HEK293 (cell line): ENCODE results near the gene WAPL.

Experiments
- FEZF1 ChIP-seq: fragments of 450-650 bp; formaldehyde crosslinking; IDR thresholded peaks from 2 replicates; pipeline ENCODE4 v1.5.1; 2016; ENCODE audit warnings: missing biosample characterization, missing genetic modification characterization
- KLF9 ChIP-seq: fragments of 450-650 bp; formaldehyde crosslinking; IDR thresholded peaks from 2 replicates; pipeline ENCODE4 v1.5.1; 2016; ENCODE audit warnings: missing biosample characterization, missing genetic modification characterization, low read depth
- SP2 ChIP-seq: fragments of 450-650 bp; formaldehyde crosslinking; IDR thresholded peaks from 2 replicates; pipeline ENCODE4 v1.5.1; 2016; ENCODE audit warnings: missing biosample characterization, missing genetic modification characterization
- YY1 ChIP-seq: fragments of 450-650 bp; formaldehyde crosslinking; IDR thresholded peaks from 2 replicates; pipeline ENCODE4 v1.5.1; 2018; ENCODE audit warnings: missing biosample characterization, missing genetic modification characterization
- ZBTB48 ChIP-seq: fragments of 450-650 bp; formaldehyde crosslinking; IDR thresholded peaks from 2 replicates; pipeline ENCODE4 v1.5.1; 2016; ENCODE audit warnings: missing biosample characterization, missing genetic modification characterization
- ZFP3 ChIP-seq: fragments of 450-650 bp; formaldehyde crosslinking; IDR thresholded peaks from 2 replicates; pipeline ENCODE4 v1.5.1; 2016; ENCODE audit warnings: low read depth, missing biosample characterization, missing genetic modification characterization
- ZNF121 ChIP-seq: fragments of 450-650 bp; formaldehyde crosslinking; IDR thresholded peaks from 2 replicates; pipeline ENCODE4 v1.5.1; 2016; ENCODE audit warnings: missing biosample characterization, missing genetic modification characterization
- ZNF221 ChIP-seq: fragments of 450-650 bp; formaldehyde crosslinking; IDR thresholded peaks from 2 replicates; pipeline ENCODE4 v1.5.1; 2017; ENCODE audit warnings: missing biosample characterization, missing genetic modification characterization, borderline replicate concordance
- ZNF266 ChIP-seq: fragments of 450-650 bp; formaldehyde crosslinking; IDR thresholded peaks from 2 replicates; pipeline ENCODE4 v1.5.1; 2016; ENCODE audit warnings: missing biosample characterization, missing genetic modification characterization, low read depth
- ZNF292 ChIP-seq: fragments of 450-650 bp; formaldehyde crosslinking; IDR thresholded peaks from 2 replicates; pipeline ENCODE4 v1.5.1; 2016; ENCODE audit warnings: low read depth, missing biosample characterization, missing genetic modification characterization, borderline replicate concordance
- ZNF366 ChIP-seq: fragments of 450-650 bp; formaldehyde crosslinking; conservative IDR thresholded peaks from 2 replicates; pipeline ENCODE4 v1.5.1; 2016; ENCODE audit warnings: missing biosample characterization, missing genetic modification characterization
- ZNF488 ChIP-seq: fragments of 450-650 bp; formaldehyde crosslinking; IDR thresholded peaks from 2 replicates; pipeline ENCODE4 v1.5.1; 2016; ENCODE audit warnings: missing biosample characterization, missing genetic modification characterization
- ZNF501 ChIP-seq: fragments of 450-650 bp; formaldehyde crosslinking; IDR thresholded peaks from 2 replicates; pipeline ENCODE4 v1.5.1; 2016; ENCODE audit warnings: missing biosample characterization, missing genetic modification characterization
- ZNF561 ChIP-seq: fragments of 450-650 bp; IDR thresholded peaks from 2 replicates; pipeline ENCODE4 v1.5.1; 2018; ENCODE audit warnings: missing biosample characterization, missing genetic modification characterization, borderline replicate concordance
- ZNF660 ChIP-seq: fragments of 450-650 bp; IDR thresholded peaks from 2 replicates; pipeline ENCODE4 v1.5.1; 2018; ENCODE audit warnings: missing biosample characterization, mild to moderate bottlenecking, missing genetic modification characterization
- ZNF777 ChIP-seq: fragments of 450-650 bp; formaldehyde crosslinking; IDR thresholded peaks from 2 replicates; pipeline ENCODE4 v1.5.1; 2017; ENCODE audit warnings: missing biosample characterization, missing genetic modification characterization, borderline replicate concordance
- TF ChIP-seq, protein P1 (sequence below): fragments of 450-650 bp; IDR thresholded peaks from 2 replicates; pipeline ENCODE4 v1.5.1; 2018; ENCODE audit warnings: missing biosample characterization, mild to moderate bottlenecking, missing genetic modification characterization
- TF ChIP-seq, protein P2 (sequence below): fragments of 450-650 bp; formaldehyde crosslinking; IDR thresholded peaks from 2 replicates; pipeline ENCODE4; 2016; ENCODE audit warnings: missing biosample characterization, missing genetic modification characterization
- TF ChIP-seq, protein P3 (sequence below): fragments of 450-650 bp; formaldehyde crosslinking; IDR thresholded peaks from 2 replicates; pipeline ENCODE4 v1.5.1; 2017; ENCODE audit warnings: missing biosample characterization, missing genetic modification characterization
- TF ChIP-seq, protein P4 (sequence below): fragments of 450-650 bp; formaldehyde crosslinking; IDR thresholded peaks from 2 replicates; pipeline ENCODE4 v1.5.1; 2016; ENCODE audit warnings: missing biosample characterization, missing genetic modification characterization
- TF ChIP-seq, protein P5 (sequence below): IDR thresholded peaks from 2 replicates; pipeline ENCODE4 v1.6.1; 2011; ENCODE audit warnings: mild to moderate bottlenecking, low read depth, low read length, borderline replicate concordance
- TF ChIP-seq, protein P6 (sequence below): fragments of 450-650 bp; formaldehyde crosslinking; IDR thresholded peaks from 2 replicates; pipeline ENCODE4 v1.5.1; 2016; ENCODE audit warnings: missing biosample characterization, missing genetic modification characterization
- TF ChIP-seq, protein P7 (sequence below): fragments of 450-650 bp; formaldehyde crosslinking; IDR thresholded peaks from 2 replicates; pipeline ENCODE4 v1.5.1; 2016; ENCODE audit warnings: missing biosample characterization, missing genetic modification characterization

The WAPL gene

GRCh38 chr10:86521678-86522509, at the start of gene WAPL (continued):
- TF ChIP-seq, protein P1, sequence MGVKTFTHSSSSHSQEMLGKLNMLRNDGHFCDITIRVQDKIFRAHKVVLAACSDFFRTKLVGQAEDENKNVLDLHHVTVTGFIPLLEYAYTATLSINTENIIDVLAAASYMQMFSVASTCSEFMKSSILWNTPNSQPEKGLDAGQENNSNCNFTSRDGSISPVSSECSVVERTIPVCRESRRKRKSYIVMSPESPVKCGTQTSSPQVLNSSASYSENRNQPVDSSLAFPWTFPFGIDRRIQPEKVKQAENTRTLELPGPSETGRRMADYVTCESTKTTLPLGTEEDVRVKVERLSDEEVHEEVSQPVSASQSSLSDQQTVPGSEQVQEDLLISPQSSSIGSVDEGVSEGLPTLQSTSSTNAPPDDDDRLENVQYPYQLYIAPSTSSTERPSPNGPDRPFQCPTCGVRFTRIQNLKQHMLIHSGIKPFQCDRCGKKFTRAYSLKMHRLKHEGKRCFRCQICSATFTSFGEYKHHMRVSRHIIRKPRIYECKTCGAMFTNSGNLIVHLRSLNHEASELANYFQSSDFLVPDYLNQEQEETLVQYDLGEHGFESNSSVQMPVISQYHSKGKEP (tag by site-specific recombination) = peak; percentile 66; the same call in 1 of the 2 replicates
- TF ChIP-seq ZNF292 (tag by site-specific recombination) = no peak
- TF ChIP-seq, protein P2, sequence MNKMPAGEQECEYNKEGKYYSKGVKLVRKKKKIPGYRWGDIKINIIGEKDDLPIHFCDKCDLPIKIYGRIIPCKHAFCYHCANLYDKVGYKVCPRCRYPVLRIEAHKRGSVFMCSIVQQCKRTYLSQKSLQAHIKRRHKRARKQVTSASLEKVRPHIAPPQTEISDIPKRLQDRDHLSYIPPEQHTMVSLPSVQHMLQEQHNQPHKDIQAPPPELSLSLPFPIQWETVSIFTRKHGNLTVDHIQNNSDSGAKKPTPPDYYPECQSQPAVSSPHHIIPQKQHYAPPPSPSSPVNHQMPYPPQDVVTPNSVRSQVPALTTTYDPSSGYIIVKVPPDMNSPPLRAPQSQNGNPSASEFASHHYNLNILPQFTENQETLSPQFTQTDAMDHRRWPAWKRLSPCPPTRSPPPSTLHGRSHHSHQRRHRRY = 0 out of 2 replicates have a peak, but pooled peaks have one; percentile 30
- peak; percentile 55; the same call in 1 of the 2 replicates for TF ChIP-seq ZNF660
- peak; percentile 79 for TF ChIP-seq SP2 (tag by site-specific recombination)
- TF ChIP-seq ZNF777 (tag by site-specific recombination) = no peak
- TF ChIP-seq ZBTB48 (tag by site-specific recombination) = peak; percentile 65
- no peak for TF ChIP-seq ZNF501 (tag by site-specific recombination)
- no peak for TF ChIP-seq ZNF266 (tag by site-specific recombination)
- TF ChIP-seq, protein P3, sequence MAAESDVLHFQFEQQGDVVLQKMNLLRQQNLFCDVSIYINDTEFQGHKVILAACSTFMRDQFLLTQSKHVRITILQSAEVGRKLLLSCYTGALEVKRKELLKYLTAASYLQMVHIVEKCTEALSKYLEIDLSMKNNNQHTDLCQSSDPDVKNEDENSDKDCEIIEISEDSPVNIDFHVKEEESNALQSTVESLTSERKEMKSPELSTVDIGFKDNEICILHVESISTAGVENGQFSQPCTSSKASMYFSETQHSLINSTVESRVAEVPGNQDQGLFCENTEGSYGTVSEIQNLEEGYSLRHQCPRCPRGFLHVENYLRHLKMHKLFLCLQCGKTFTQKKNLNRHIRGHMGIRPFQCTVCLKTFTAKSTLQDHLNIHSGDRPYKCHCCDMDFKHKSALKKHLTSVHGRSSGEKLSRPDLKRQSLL (tag by site-specific recombination) = peak; percentile 54; the same call in 1 of the 2 replicates
- TF ChIP-seq, protein P4, sequence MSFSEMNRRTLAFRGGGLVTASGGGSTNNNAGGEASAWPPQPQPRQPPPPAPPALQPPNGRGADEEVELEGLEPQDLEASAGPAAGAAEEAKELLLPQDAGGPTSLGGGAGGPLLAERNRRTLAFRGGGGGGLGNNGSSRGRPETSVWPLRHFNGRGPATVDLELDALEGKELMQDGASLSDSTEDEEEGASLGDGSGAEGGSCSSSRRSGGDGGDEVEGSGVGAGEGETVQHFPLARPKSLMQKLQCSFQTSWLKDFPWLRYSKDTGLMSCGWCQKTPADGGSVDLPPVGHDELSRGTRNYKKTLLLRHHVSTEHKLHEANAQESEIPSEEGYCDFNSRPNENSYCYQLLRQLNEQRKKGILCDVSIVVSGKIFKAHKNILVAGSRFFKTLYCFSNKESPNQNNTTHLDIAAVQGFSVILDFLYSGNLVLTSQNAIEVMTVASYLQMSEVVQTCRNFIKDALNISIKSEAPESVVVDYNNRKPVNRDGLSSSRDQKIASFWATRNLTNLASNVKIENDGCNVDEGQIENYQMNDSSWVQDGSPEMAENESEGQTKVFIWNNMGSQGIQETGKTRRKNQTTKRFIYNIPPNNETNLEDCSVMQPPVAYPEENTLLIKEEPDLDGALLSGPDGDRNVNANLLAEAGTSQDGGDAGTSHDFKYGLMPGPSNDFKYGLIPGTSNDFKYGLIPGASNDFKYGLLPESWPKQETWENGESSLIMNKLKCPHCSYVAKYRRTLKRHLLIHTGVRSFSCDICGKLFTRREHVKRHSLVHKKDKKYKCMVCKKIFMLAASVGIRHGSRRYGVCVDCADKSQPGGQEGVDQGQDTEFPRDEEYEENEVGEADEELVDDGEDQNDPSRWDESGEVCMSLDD (tag by site-specific recombination) = no peak
- TF ChIP-seq ZNF561 = peak; percentile 74; the same call in 1 of the 2 replicates
- no peak for TF ChIP-seq ZNF488 (tag by site-specific recombination)
- TF ChIP-seq ZFP3 = no peak
- TF ChIP-seq ZNF366 (tag by site-specific recombination) = 0 out of 2 replicates have a peak, but pooled peaks have one; percentile 59
- TF ChIP-seq ZNF221 (tag by site-specific recombination) = no peak
- TF ChIP-seq, protein P5, sequence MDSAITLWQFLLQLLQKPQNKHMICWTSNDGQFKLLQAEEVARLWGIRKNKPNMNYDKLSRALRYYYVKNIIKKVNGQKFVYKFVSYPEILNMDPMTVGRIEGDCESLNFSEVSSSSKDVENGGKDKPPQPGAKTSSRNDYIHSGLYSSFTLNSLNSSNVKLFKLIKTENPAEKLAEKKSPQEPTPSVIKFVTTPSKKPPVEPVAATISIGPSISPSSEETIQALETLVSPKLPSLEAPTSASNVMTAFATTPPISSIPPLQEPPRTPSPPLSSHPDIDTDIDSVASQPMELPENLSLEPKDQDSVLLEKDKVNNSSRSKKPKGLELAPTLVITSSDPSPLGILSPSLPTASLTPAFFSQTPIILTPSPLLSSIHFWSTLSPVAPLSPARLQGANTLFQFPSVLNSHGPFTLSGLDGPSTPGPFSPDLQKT = no peak
- TF ChIP-seq, protein P6, sequence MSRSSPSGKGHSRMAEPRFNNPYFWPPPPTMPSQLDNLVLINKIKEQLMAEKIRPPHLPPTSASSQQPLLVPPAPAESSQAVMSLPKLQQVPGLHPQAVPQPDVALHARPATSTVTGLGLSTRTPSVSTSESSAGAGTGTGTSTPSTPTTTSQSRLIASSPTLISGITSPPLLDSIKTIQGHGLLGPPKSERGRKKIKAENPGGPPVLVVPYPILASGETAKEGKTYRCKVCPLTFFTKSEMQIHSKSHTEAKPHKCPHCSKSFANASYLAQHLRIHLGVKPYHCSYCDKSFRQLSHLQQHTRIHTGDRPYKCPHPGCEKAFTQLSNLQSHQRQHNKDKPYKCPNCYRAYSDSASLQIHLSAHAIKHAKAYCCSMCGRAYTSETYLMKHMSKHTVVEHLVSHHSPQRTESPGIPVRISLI = 0 out of 2 replicates have a peak, but pooled peaks have one; percentile 32
- TF ChIP-seq YY1 (tag by site-specific recombination) = peak; percentile 77
- TF ChIP-seq, protein P7, sequence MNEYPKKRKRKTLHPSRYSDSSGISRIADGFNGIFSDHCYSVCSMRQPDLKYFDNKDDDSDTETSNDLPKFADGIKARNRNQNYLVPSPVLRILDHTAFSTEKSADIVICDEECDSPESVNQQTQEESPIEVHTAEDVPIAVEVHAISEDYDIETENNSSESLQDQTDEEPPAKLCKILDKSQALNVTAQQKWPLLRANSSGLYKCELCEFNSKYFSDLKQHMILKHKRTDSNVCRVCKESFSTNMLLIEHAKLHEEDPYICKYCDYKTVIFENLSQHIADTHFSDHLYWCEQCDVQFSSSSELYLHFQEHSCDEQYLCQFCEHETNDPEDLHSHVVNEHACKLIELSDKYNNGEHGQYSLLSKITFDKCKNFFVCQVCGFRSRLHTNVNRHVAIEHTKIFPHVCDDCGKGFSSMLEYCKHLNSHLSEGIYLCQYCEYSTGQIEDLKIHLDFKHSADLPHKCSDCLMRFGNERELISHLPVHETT (tag by site-specific recombination) = no peak
- TF ChIP-seq ZNF121 (tag by site-specific recombination) = peak; percentile 9; the same call in 1 of the 2 replicates
- TF ChIP-seq FEZF1 (tag by site-specific recombination) = no peak
- 0 out of 2 replicates have a peak, but pooled peaks have one; percentile 27 for TF ChIP-seq KLF9 (tag by site-specific recombination)
